Measurements from ENCODE around the gene LLGL2.

The LLGL2 gene

GRCh38 chr17:75589012-75589918, 63.8 kb downstream of the LLGL2 start:
- Histone ChIP-seq H3K9me3 (ENCODE audit: control insufficient read depth, insufficient read depth, low read length) (no peaks in the 10 kb centered on the region), H3K4me1 (ENCODE audit: control insufficient read depth, low read length) (peaks cover 30% of the 10 kb centered on the region), H3K27ac (ENCODE audit: low read depth, low read length) (no peak overlapping the region), H3K36me3 (ENCODE audit: control insufficient read depth, low read length) (no peaks in the 10 kb centered on the region), H4K20me1 (ENCODE audit: control insufficient read depth, insufficient read depth, low read depth, low read length) (no peaks in the 10 kb centered on the region), H3F3A (ENCODE audit: control insufficient read depth, insufficient read depth) (no peaks in the 10 kb centered on the region), H3K79me2 (ENCODE audit: control insufficient read depth, low read length) (no peaks in the 10 kb centered on the region), H3K27me3 (ENCODE audit: control insufficient read depth, low read length) (peaks cover 62% of the 10 kb centered on the region), H3K4me2 (ENCODE audit: low read length) (peak overlapping the region; percentile 80), H3K4me3 (ENCODE audit: low read length) (peak overlapping the region; percentile 72), H3K9me2 (replicated peaks; ENCODE audit: control insufficient read depth, low read length) (no peaks in the 10 kb centered on the region)
- no peak for TF ChIP-seq EZH2phosphoT487 (IDR thresholded peaks at IDR 0.05; ENCODE audit: borderline replicate concordance, low read length)
- TF ChIP-seq CTCF (IDR thresholded peaks at IDR 0.05; ENCODE audit: low read depth, low read length, poor library complexity, severe bottlenecking), result peak; percentile 65

GRCh38 chr17:75589919-75590303, 64.4 kb downstream of the LLGL2 start:
- Histone ChIP-seq H3F3A (ENCODE audit: control insufficient read depth, insufficient read depth) (no peaks in the 10 kb centered on the region), H3K4me2 (ENCODE audit: low read length) (peak overlapping the region; percentile 80; the same call in 1 of the 2 replicates), H3K27ac (ENCODE audit: low read depth, low read length) (no peak overlapping the region), H4K20me1 (ENCODE audit: control insufficient read depth, insufficient read depth, low read depth, low read length) (no peaks in the 10 kb centered on the region), H3K9me3 (ENCODE audit: control insufficient read depth, insufficient read depth, low read length) (no peaks in the 10 kb centered on the region), H3K79me2 (ENCODE audit: control insufficient read depth, low read length) (no peaks in the 10 kb centered on the region), H3K9me2 (replicated peaks; ENCODE audit: control insufficient read depth, low read length) (no peaks in the 10 kb centered on the region), H3K4me3 (ENCODE audit: low read length) (no peak overlapping the region), H3K27me3 (ENCODE audit: control insufficient read depth, low read length) (peaks cover 57% of the 10 kb centered on the region), H3K36me3 (ENCODE audit: control insufficient read depth, low read length) (no peaks in the 10 kb centered on the region), H3K4me1 (ENCODE audit: control insufficient read depth, low read length) (peaks cover 23% of the 10 kb centered on the region)
- TF ChIP-seq CTCF (IDR thresholded peaks at IDR 0.05; ENCODE audit: low read depth, low read length, poor library complexity, severe bottlenecking) (no peak), EZH2phosphoT487 (IDR thresholded peaks at IDR 0.05; ENCODE audit: borderline replicate concordance, low read length) (no peak)

DNA sequence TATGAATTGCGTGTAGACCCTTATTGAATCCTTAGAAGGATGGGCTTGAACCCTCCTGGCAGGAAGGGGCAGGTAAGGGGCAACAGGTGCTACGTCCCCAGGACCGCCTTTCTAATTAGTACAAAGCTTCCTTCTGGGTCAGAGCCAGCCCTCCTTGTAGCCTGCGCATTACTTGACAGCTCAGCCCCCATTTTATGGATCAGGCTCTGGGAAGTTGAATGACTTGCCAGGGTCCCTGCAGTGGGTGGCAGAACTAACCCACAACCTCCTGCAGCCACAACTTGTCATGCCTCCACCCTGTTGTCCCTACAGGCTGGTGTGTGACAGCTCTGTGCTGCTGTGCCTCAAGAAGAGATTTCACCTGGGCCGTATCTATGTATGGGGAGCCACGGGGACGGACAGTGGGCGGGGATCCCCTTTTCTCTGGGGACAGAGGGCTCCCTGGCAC, 64.8 kb downstream of the LLGL2 start:
- no peak overlapping the region for H3K4me3 ChIP-seq (ENCODE audit: low read length)
- H3K79me2 ChIP-seq (ENCODE audit: control insufficient read depth, low read length), result no peaks in the 10 kb centered on the region
- H3K4me1 ChIP-seq (ENCODE audit: control insufficient read depth, low read length), result peaks cover 23% of the 10 kb centered on the region
- H3K36me3 ChIP-seq (ENCODE audit: control insufficient read depth, low read length), result no peaks in the 10 kb centered on the region
- no peak for TF ChIP-seq CTCF (IDR thresholded peaks at IDR 0.05; ENCODE audit: low read depth, low read length, poor library complexity, severe bottlenecking)
- TF ChIP-seq EZH2phosphoT487 (IDR thresholded peaks at IDR 0.05; ENCODE audit: borderline replicate concordance, low read length), result no peak
- no peak overlapping the region for H3K4me2 ChIP-seq (ENCODE audit: low read length)
- no peaks in the 10 kb centered on the region for H3K9me2 ChIP-seq (replicated peaks; ENCODE audit: control insufficient read depth, low read length)
- no peaks in the 10 kb centered on the region for H4K20me1 ChIP-seq (ENCODE audit: control insufficient read depth, insufficient read depth, low read depth, low read length)
- no peak overlapping the region for H3K27ac ChIP-seq (ENCODE audit: low read depth, low read length)
- H3K9me3 ChIP-seq (ENCODE audit: control insufficient read depth, insufficient read depth, low read length), result no peaks in the 10 kb centered on the region
- H3F3A ChIP-seq (ENCODE audit: control insufficient read depth, insufficient read depth), result no peaks in the 10 kb centered on the region
- H3K27me3 ChIP-seq (ENCODE audit: control insufficient read depth, low read length), result peaks cover 53% of the 10 kb centered on the region
